ENCODE data around the gene ALPI. TPM values are rescaled to one million over a fixed set of nuclear protein-coding genes. Genes with fewer than 3 reads are reported as not detected.

Gene ALPI
- total RNA-seq, 2 donors from 2014 or later, result not detected

DNA sequence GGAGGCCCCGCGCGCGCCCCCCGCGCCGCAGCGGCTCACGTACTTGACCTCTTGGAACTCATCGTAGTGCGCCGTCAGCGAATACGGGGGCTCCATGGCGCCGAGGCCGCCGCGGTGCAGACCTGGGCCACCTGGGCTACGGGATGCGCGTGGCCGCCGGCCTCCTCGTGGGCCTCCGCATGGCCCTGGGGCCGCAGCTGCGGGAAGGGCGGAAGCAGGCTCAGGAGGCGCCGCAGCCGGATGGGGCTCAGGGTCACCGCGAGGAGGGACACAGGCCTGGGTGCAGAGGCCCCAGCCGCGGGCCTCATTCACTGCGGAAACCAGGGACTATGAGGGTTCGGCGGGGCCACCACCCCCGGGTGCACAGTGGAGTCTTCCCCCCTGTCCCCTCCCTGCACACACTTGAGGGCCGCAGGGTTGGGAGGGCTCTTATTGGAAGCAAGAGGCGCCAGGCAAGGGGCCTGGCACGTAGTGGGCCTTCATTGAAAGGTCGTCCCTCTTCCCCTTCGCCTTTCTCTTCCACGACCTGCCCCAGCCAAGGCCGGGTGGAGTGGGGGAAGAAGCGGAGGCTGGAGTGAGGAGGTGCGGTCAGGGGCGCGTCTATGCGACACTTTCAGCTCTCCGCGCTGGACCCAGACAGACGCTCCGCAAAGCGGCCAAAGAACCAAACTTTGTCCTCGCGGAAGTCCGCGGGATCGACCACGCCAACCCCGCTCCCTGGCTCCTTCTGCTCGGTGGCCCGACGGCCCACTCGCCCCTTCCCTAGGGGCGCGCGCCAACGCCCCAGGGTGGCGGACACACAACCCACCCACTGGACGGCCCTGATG, 30.8 kb downstream of the ALPI start:
- Mint-ChIP-seq H3K27me3 (ENCODE audit: insufficient read depth) (peaks cover 76% of the 10 kb centered on the region), H3K9me3 (no peaks in the 10 kb centered on the region), H3K4me3 (peak overlapping the region; percentile 51), H3K27ac (no peak overlapping the region), H3K36me3 (ENCODE audit: low read depth) (no peaks in the 10 kb centered on the region), H3K4me1 (peaks cover 7% of the 10 kb centered on the region)
- no peaks in the 10 kb centered on the region for H3K9me3 ChIP-seq (ENCODE audit: control insufficient read depth, low read length)
- H3K27ac ChIP-seq (ENCODE audit: low read depth, low read length), result no peak overlapping the region
- no peaks in the 10 kb centered on the region for H3K36me3 ChIP-seq (ENCODE audit: control insufficient read depth, insufficient read depth, low read length)
- no peaks in the 10 kb centered on the region for H3K4me1 ChIP-seq (ENCODE audit: control insufficient read depth, insufficient read depth, low read length)
- no peak overlapping the region for H3K9ac ChIP-seq (ENCODE audit: extremely low read depth, low read length, poor library complexity, severe bottlenecking)
- no peak overlapping the region for H3K4me3 ChIP-seq (ENCODE audit: low read length)
- peak; percentile 72 for DNase-seq
- H3K27me3 ChIP-seq (ENCODE audit: control insufficient read depth, insufficient read depth, low read length, poor library complexity, severe bottlenecking), result peaks cover 76% of the 10 kb centered on the region
- 8 to 10% methylated on average over 14 to 74 of the region's 74 CpGs for WGBS, 2 experiments (ENCODE audit: insufficient coverage in 1 of 2, insufficient read length in 1 of 2)
- TF ChIP-seq, protein P1, sequence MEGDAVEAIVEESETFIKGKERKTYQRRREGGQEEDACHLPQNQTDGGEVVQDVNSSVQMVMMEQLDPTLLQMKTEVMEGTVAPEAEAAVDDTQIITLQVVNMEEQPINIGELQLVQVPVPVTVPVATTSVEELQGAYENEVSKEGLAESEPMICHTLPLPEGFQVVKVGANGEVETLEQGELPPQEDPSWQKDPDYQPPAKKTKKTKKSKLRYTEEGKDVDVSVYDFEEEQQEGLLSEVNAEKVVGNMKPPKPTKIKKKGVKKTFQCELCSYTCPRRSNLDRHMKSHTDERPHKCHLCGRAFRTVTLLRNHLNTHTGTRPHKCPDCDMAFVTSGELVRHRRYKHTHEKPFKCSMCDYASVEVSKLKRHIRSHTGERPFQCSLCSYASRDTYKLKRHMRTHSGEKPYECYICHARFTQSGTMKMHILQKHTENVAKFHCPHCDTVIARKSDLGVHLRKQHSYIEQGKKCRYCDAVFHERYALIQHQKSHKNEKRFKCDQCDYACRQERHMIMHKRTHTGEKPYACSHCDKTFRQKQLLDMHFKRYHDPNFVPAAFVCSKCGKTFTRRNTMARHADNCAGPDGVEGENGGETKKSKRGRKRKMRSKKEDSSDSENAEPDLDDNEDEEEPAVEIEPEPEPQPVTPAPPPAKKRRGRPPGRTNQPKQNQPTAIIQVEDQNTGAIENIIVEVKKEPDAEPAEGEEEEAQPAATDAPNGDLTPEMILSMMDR (conservative IDR thresholded peaks at IDR 0.05), result no peak

GRCh38 chr2:232487385-232488096, 31.6 kb downstream of the ALPI start, which contains the start of gene ECEL1:
TSS of gene ECEL1 (minus strand) at chr2:232487834. CDS start at chr2:232486653, 1,181 bp downstream.
- H3K27ac Mint-ChIP-seq, result no peak within 1 kb of the TSS
- Histone ChIP-seq H3K27me3 (ENCODE audit: control insufficient read depth, insufficient read depth, low read length, poor library complexity, severe bottlenecking) (peaks cover 70% of the 10 kb centered on the region), H3K36me3 (ENCODE audit: control insufficient read depth, insufficient read depth, low read length) (no peaks in the 10 kb centered on the region), H3K4me1 (ENCODE audit: control insufficient read depth, insufficient read depth, low read length) (no peaks in the 10 kb centered on the region), H3K9ac (ENCODE audit: extremely low read depth, low read length, poor library complexity, severe bottlenecking) (no peak within 1 kb of the TSS), H3K27ac (ENCODE audit: low read depth, low read length) (no peak within 1 kb of the TSS), H3K4me3 (ENCODE audit: low read length) (no peak within 1 kb of the TSS), H3K9me3 (ENCODE audit: control insufficient read depth, low read length) (no peaks in the 10 kb centered on the region)
- H3K36me3 Mint-ChIP-seq (ENCODE audit: low read depth), result no peaks in the 10 kb centered on the region
- DNase-seq, result peak; percentile 82
- peaks cover 9% of the 10 kb centered on the region for H3K4me1 Mint-ChIP-seq
- TF ChIP-seq, protein P1 (conservative IDR thresholded peaks at IDR 0.05), result no peak
- peaks cover 76% of the 10 kb centered on the region for H3K27me3 Mint-ChIP-seq (ENCODE audit: insufficient read depth)
- H3K9me3 Mint-ChIP-seq, result no peaks in the 10 kb centered on the region
- H3K4me3 Mint-ChIP-seq, result peak within 1 kb of the TSS; percentile 51
- WGBS, 2 experiments (ENCODE audit: insufficient coverage in 1 of 2, insufficient read length in 1 of 2), result 1 to 3% methylated on average over 39 to 102 of the region's 102 CpGs

- Histone ChIP-seq H3K36me3 (ENCODE audit: control insufficient read depth, insufficient read depth, low read length) (no peaks in the 10 kb centered on the region), H3K27me3 (ENCODE audit: control insufficient read depth, insufficient read depth, low read length, poor library complexity, severe bottlenecking) (peaks cover 69% of the 10 kb centered on the region), H3K9ac (ENCODE audit: extremely low read depth, low read length, poor library complexity, severe bottlenecking) (no peak overlapping the region), H3K4me1 (ENCODE audit: control insufficient read depth, insufficient read depth, low read length) (no peaks in the 10 kb centered on the region), H3K27ac (ENCODE audit: low read depth, low read length) (no peak overlapping the region), H3K4me3 (ENCODE audit: low read length) (no peak overlapping the region), H3K9me3 (ENCODE audit: control insufficient read depth, low read length) (no peaks in the 10 kb centered on the region)
- Mint-ChIP-seq H3K27ac (no peak overlapping the region), H3K27me3 (ENCODE audit: insufficient read depth) (peaks cover 71% of the 10 kb centered on the region), H3K4me1 (peaks cover 12% of the 10 kb centered on the region), H3K9me3 (no peaks in the 10 kb centered on the region), H3K36me3 (ENCODE audit: low read depth) (no peaks in the 10 kb centered on the region), H3K4me3 (peak overlapping the region; percentile 47)
- peak; percentile 88 for DNase-seq
- WGBS, 2 experiments (ENCODE audit: insufficient coverage in 1 of 2, insufficient read length in 1 of 2), result 18 to 25% methylated on average over 11 to 16 of the region's 16 CpGs
- TF ChIP-seq, protein P1 (conservative IDR thresholded peaks at IDR 0.05), result peak; percentile 70
These were observed 32.3 kb downstream of the ALPI start for GRCh38 chr2:232488097-232488711.
